ENCODE measurements around the gene OR2M4.
"Not testable (repeated sequence)": the region's sequence is repeated elsewhere in the genome, so short reads cannot be mapped to it uniquely, and the experiment has no call there.

GRCh38 chr1:248259309-248259708 lies 28.1 kb downstream of the OR2M4 start:
- TF ChIP-seq CTCF (conservative IDR thresholded peaks at IDR 0.05; ENCODE audit: low read length); EZH2phosphoT487 (IDR thresholded peaks at IDR 0.05; ENCODE audit: borderline replicate concordance): not testable (repeated sequence)
